GM18517 (cell line): Measurements from ENCODE around the gene SNX32.

Source experiments
- ATAC-seq: cut with Tn5 transposase; IDR thresholded peaks from one replicate; pipeline ENCODE4 v1.9.1; 2021; ENCODE audit warnings: mild to moderate bottlenecking, moderate library complexity; ENCODE audit not compliant: unreplicated experiment

The SNX32 gene

GRCh38 chr11:65833297-65834030 lies at the start of gene SNX32:
Gene SNX32 (plus strand): TSS chr11:65833963. CDS start chr11:65834066, 103 bp downstream.
- ATAC-seq = peak; percentile 62

- no peak for ATAC-seq
Measured at GRCh38 chr11:65785319-65786007, 48.3 kb upstream of the SNX32 start.

- no peak for ATAC-seq
Measured at GRCh38 chr11:65786008-65786785, 47.6 kb upstream of the SNX32 start.

DNA sequence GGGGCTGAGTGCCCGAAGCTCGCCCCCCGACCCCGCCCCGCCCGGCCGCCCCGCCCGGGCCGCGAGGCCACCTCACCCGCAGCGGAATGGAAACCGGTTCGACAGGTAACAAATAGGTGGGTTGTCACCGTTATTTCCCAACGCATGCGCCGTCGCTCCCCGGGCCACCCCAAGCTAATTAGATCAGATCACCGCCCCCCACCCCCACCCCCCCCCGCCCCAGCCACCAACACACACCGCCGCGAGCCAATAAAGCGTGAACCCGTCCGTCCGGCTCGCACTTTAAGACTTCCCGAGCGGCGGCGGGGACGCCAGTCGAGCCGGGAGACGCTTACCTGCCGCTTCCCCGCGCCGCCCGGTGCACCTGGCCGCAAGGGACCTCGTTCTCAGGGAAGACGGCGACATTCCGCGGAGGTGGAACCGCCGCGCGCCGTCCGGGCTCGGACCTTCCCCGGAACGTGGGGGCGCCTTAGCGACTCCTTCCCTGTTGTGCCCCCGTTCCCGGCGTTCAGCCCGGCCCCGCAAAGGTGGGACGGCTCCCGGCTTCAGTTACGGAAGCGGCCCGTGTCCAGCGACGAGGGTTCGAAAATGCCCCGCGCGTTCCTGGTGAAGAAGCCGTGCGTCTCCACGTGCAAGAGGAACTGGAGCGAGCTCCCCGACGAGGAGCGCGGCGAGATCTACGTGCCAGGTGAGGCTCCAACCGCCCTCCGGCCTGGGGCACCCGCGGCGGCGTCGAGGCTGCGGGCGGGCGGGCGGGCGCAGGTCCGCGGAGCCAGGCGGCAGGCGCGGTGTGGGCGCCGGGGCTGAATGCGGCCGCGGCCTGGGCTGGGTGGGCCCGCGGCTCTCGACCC lies 46.8 kb upstream of the SNX32 start, which contains the start of gene OVOL1:
OVOL1 (plus strand) TSS at position 278 of the 851 bp plus-strand sequence; CDS start at position 589, 311 bp downstream.
- ATAC-seq = no peak

DNA sequence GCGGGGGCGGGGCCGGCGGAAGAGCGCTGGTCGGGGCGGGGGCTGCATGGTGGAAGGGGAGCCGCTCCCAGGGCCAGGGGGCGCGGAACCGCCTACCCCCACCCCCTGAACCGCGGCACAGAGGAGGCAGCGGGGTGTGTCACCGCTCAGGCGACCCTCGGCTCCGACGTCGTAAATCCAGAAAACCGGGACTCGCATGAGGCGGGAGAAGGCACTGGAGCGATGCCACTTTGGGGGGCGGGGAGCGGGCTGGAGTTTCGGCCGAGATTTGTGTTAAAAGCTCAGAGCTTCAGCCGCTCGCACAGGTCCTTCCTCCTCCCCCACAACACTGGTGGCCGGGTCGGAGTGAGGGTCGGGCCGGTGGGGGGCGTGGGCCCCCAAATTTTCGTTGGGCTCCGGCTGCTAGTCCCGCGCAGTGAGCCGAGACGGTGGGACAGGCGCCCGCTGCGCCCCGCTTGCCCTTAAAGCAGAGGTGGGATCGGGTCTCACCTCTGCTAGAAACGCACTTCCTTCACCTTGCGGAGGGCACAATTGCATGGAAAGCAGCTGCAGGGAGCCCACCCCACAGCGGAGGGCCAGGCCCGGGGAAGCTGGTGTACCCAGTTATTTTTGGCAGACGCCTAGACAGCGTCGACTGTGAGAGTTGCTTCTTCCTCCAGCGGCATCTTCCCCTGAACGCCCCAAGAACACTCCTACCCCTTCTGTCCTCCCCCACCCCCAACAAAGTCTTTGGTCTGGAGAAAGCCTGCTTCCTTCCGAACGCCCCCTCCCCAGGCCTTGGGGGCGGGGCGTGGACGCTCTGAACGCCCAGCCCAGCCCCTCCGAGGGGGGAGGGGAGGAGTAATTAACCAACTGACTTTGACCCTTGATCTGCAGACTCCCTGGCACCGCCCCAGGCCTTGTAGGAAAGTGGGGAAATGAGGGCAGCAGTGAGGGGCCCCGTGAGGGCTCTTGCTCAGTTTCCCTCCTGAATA lies 45.8 kb upstream of the SNX32 start:
- no peak for ATAC-seq

- no peak for ATAC-seq
Measured at GRCh38 chr11:65788821-65789220, 44.9 kb upstream of the SNX32 start.

- no peak for ATAC-seq
Measured at GRCh38 chr11:65789230-65790103, 44.3 kb upstream of the SNX32 start.

- no peak for ATAC-seq
Measured at GRCh38 chr11:65790104-65790901, 43.5 kb upstream of the SNX32 start.

DNA sequence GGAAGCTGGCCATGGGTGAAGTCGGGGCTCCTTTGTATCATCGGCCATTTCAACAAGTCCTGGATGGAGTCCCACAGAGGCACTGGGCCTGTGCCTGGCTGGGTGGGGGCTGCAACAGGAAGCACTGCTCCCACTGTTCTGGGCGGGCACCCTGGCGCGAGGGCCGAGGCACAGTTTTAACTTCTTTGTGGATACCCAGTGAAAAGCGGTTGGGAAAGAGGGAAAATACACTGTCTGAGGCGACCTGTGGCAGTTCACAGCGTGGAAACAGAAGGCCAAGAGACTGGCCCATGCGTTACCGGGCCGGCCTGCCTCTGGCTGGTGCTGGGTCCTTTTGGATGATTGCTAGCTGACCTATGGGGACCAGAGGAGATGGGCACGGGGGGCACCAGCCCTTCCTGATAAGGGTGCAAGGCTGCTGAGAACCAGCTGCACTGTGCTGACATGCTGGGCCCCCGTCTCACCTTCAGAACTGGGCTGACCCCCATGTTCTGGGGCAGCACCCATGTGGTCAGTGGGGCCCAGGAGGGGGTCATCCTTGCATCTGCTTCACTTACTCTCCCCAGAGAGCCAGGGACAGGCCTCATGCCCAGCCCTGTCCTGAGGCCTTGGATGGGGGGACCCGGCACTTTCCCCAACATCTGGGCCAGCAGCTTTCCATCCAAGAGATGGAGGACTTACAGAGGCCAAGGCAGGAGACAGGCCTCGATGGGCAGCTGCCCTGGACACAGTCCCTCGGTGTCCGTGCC lies 42.7 kb upstream of the SNX32 start:
- no peak for ATAC-seq

DNA sequence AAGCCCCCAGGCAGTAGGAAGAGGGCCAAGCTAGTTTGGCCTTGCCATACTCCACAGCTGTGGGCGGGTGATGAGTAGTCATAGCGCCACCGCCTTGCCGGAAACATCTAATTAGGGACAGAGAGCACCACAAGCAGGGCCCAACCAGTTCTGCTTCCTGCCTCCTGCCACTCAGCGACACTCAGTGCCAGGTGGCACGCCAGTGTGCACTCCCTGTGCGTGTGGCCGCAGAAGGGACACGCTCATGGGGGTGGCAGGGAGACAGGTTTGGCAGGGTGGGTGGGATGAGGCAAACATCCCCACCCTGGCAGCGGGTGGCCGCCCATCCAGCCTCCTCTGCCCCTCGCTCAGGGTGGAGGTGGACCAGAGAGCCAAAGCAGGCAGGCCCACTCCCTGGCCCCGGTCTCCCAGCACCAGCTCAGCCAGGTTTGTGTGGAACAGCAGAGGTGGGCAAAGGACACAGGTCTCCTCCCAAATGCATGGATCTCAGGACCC lies 42.0 kb upstream of the SNX32 start:
- peak; percentile 73 for ATAC-seq

GRCh38 chr11:65792456-65792855 lies 41.3 kb upstream of the SNX32 start:
- ATAC-seq = no peak

DNA sequence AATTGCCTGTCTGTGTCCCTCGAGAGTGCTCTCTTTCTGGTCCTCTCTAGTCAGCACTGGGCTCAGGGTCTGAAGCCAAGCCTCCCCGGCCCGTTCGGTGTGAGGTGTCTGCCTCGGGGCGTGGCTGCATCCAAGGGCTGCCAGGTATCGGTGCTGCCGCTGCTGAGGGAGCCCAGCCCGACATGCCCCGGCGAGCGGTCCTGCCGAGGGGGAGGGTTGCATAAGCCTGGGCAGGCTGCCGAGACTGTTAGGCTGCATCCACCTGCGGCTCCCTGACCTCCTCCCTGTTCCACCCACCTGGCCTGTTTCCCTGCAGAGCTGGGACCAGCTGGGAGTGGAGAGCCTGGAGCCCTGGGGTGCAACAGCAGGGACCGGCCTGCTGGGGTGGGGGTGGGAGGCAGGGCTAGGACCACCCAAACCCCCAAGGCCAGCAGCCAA lies 40.6 kb upstream of the SNX32 start:
- ATAC-seq = no peak

DNA sequence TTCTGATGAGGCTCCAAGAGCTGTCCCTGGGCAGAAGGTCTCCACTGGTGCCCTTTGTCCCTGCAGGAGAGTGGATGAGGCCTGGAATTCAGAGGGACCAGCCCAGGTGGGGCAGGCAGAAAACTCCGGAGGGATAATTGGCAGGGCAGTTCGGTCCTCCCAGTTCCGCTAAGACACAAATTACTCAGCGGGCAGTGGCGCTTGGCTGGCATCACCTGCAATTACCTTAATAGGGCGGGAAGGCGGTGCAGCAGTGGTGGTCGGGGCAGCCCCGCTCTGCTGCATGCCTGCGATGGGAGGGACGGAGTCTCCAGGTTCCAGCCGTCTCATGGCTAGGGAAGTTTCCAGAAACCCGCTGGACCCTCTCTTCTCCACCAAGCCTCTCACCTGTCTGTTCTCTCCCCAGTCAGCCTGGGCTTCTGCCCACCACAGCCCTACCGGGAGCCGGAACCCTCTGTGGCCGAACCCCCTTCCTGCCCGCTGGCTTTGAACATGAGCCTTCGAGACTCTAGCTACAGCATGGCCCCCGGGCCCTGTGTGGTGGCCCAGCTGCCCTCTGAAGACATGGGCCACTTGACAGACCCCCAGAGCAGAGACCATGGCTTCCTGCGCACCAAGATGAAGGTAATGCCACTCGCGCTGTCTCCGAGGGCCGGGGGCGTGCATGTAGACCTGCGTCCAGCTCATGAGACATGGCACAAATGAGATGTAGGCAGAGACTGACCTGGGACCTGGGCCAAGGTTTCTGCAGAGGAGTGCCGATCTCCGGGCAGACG lies 40.0 kb upstream of the SNX32 start:
- no peak for ATAC-seq

DNA sequence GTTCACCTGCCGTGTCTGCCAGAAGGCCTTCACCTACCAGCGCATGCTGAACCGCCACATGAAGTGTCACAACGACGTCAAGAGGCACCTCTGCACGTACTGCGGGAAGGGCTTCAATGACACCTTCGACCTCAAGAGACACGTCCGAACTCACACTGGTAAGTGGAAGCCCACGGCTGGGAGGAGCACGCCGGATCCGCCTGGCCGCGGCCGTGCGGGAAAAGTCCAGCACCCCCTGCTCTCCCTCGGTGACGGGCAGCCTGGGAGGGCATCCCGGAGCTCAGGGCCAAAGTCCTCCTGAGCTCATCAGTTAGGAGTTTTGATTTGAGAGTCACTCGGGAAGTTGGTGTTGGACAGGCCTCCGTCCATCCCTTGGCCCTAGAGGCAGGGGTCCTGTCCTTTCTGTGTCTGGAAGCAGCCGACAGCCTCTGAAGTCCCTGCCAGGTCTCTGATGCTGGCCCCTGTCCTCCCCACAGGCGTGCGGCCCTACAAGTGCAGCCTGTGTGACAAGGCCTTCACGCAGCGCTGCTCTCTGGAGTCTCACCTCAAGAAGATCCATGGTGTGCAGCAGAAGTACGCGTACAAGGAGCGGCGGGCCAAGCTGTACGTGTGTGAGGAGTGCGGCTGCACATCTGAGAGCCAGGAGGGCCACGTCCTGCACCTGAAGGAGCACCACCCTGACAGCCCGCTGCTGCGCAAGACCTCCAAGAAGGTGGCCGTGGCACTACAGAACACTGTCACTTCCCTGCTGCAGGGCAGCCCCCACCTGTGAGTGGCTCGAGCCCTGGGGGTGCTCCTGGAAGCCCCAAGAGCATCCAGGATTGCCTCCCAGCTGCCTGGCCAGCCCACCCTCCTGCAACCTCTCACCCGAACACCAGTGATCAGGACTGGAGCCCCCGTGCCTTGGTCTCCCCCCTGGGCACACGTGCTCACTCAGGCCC lies 38.9 kb upstream of the SNX32 start:
- no peak for ATAC-seq
